Measurements from ENCODE around the gene ICOSLG. TPM values are rescaled to one million over a fixed set of nuclear protein-coding genes. Genes with fewer than 3 reads are reported as not detected.
"Not testable (repeated sequence)": the region's sequence is repeated elsewhere in the genome, so short reads cannot be mapped to it uniquely, and the experiment has no call there.

ICOSLG gene
- total and polyA plus RNA-seq, 7 donors, result 0.27 to 5.7 (median 0.83) TPM

DNA sequence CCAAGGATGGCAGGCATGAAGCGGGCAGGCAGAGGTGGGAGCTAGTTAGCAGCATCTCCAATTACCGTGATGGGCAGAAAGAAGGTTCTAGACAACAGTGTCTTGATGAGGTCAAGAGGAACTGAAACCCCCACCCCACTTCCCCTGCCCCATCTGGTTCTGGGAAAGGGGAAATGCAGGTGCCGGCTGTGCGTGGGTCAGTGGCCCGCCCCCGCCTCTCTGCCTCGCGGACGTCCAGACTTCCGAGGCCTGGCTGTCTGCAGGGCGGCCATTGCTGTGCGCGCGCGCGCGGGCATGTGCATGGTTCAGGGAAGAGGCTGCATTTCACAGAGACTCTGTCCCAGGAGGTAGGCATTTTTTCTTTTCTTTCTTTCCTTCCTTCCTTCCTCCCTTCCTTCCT, 65.6 kb downstream of the ICOSLG start:
- 63% methylated on average over 13 of the region's 17 CpGs; no CpG with 5 or more reads in 1 of the 2 donors for WGBS, 2 donors
- H3K9me3 ChIP-seq; H3K27me3 ChIP-seq; DNase-seq; H3K36me3 ChIP-seq; intact Hi-C loops (cut with DNase I); H3K27ac ChIP-seq; H3K4me1 ChIP-seq; H3K4me3 ChIP-seq: not testable (repeated sequence)

Small RNA genes lying within 50 kb of the gene (small RNA-seq; reads per million reads assigned to genes)
- gene AP001059.3, result 0 reads per million in 3 donors

Other genes with a start within 250 kb of the ICOSLG start
- gene TRAPPC10, start 228.6 kb downstream of the ICOSLG start, total RNA-seq, result 10 to 100 TPM; 18.7 to 26.6 (median 20.3) TPM
- 10 to 100 TPM in 2 of 3 donors, 1 to 10 TPM in 1; 8.4 to 27.3 (median 14.3) TPM for gene TRAPPC10, start 228.6 kb downstream of the ICOSLG start, polyA plus RNA-seq
- 1 to 10 TPM; 1.4 to 8.6 (median 6.1) TPM for gene PWP2, start 133.5 kb downstream of the ICOSLG start, total RNA-seq
- gene PWP2, start 133.5 kb downstream of the ICOSLG start, polyA plus RNA-seq, result 10 to 100 TPM in 1 of 3 donors, 1 to 10 TPM in 2; 1.4 to 10.8 (median 1.8) TPM
- 10 to 100 TPM in 3 of 4 donors, 1 to 10 TPM in 1; 6.5 to 34.6 (median 10.9) TPM for gene GATD3, start 107.3 kb downstream of the ICOSLG start, total RNA-seq
- gene GATD3, start 107.3 kb downstream of the ICOSLG start, polyA plus RNA-seq, result 10 to 100 TPM; 12.5 to 68.2 (median 12.6) TPM
- gene DNMT3L, start 21.0 kb upstream of the ICOSLG start, total RNA-seq, result not detected
- not detected for gene DNMT3L, start 21.0 kb upstream of the ICOSLG start, polyA plus RNA-seq
- gene AIRE, start 44.9 kb upstream of the ICOSLG start, total RNA-seq, result not detected
- under 1 TPM in 1 of 3 donors, not detected in 2; 0.61 TPM for gene AIRE, start 44.9 kb upstream of the ICOSLG start, polyA plus RNA-seq
- gene PFKL, start 59.1 kb upstream of the ICOSLG start, total RNA-seq, result 10 to 100 TPM; 38.0 to 69.8 (median 50.4) TPM
- 100 to 1,000 TPM; 138 to 159 (median 157) TPM for gene PFKL, start 59.1 kb upstream of the ICOSLG start, polyA plus RNA-seq
- 10 to 100 TPM; 25.8 to 31.1 (median 27.6) TPM for gene CFAP410, start 98.4 kb upstream of the ICOSLG start, total RNA-seq
- 10 to 100 TPM; 12.7 to 31.7 (median 28.2) TPM for gene CFAP410, start 98.4 kb upstream of the ICOSLG start, polyA plus RNA-seq
- 1 to 10 TPM; 1.6 to 3.9 (median 3.2) TPM for gene TRPM2, start 112.7 kb upstream of the ICOSLG start, total RNA-seq
- 1 to 10 TPM; 2.4 to 4.9 (median 3.5) TPM for gene TRPM2, start 112.7 kb upstream of the ICOSLG start, polyA plus RNA-seq
- gene LRRC3, start 214.6 kb upstream of the ICOSLG start, total RNA-seq, result 1 to 10 TPM; 3.9 to 7.1 (median 5.4) TPM
- 1 to 10 TPM in 1 of 3 donors, under 1 TPM in 2; under 0.01 to 2.9 (median 0.46) TPM for gene LRRC3, start 214.6 kb upstream of the ICOSLG start, polyA plus RNA-seq